GM12878 (cell line): ENCODE measurements around the gene ATF4. TPM values are rescaled to one million over a fixed set of nuclear protein-coding genes. Genes with fewer than 3 reads are reported as not detected.

Source experiments
- ATAC-seq: fragments of 200-7000 bp; cut with Tn5 transposase; 3 replicates; pipeline ENCODE4 v1.9.1; 2020; ENCODE audit warnings: mild to moderate bottlenecking, moderate library complexity
- BruUV-seq: library from RNA; stranded (reverse); fragments of 400-500 nt; replicated peaks from 2 replicates; lab custom pipeline; 2021; lab: Mats Ljungman, UMichigan
- CTCF ChIA-PET: fragments of 300-600 bp; sonication (Branson Sonifier 250); formaldehyde crosslinking; extraction: SDS; loops from one replicate; lab custom pipeline; 2021; ENCODE audit warnings: inconsistent platforms; lab: Yijun Ruan, JAX
- POLR2A ChIA-PET: fragments of 350-600 bp; formaldehyde crosslinking; extraction: SDS; loops from one replicate; lab custom pipeline; 2021; ENCODE audit warnings: inconsistent platforms; lab: Charles Lee
- RAD21 ChIA-PET: fragments of 300-600 bp; sonication (Branson Sonifier 250); formaldehyde crosslinking; loops from one replicate; lab custom pipeline; 2023; ENCODE audit warnings: antibody characterized with exemption; ENCODE audit not compliant: unreplicated experiment; lab: Charles Lee
- SMC1A ChIA-PET: fragments of 300-600 bp; sonication (Branson Sonifier 250); formaldehyde crosslinking; loops from one replicate; lab custom pipeline; 2023; ENCODE audit not compliant: unreplicated experiment, uncharacterized antibody; lab: Charles Lee
- DNase-seq: peaks from one replicate; pipeline ENCODE4 v3.0.0-alpha.2; 2011; ENCODE audit warnings: low read depth, low spot score
- FAIRE-seq: peaks from 3 replicates; lab custom pipeline; 2011; peaks lifted over from hg19 to GRCh38; lab: Jason Lieb, UNC
- H2AFZ ChIP-seq: 2 replicates; pipeline ENCODE4 v1.6.0; 2011; ENCODE audit warnings: low read depth, low read length, control low read depth; ENCODE audit not compliant: control insufficient read depth
- H3K27ac ChIP-seq: 2 replicates; pipeline ENCODE4 v1.5.1; 2011; ENCODE audit warnings: control low read depth; ENCODE audit not compliant: control insufficient read depth, insufficient read depth
- H3K27me3 ChIP-seq, 2 experiments: replicated peaks in 1 of 2; 2 replicates each; pipeline versions ENCODE4 v1.6.0 to v1.6.1; 2011; ENCODE audit warnings: low read length in 1 of 2; ENCODE audit not compliant: control insufficient read depth in 2 of 2, insufficient read depth in 2 of 2
- H3K36me3 ChIP-seq, 2 experiments: 2 replicates each; pipeline ENCODE4 v1.5.1; 2011; ENCODE audit warnings: low read length in 1 of 2; ENCODE audit not compliant: control insufficient read depth in 2 of 2, insufficient read depth in 2 of 2
- H3K4me1 ChIP-seq: 2 replicates; pipeline ENCODE4 v1.6.1; 2011; ENCODE audit warnings: mild to moderate bottlenecking, low read length, moderate library complexity, mixed read lengths; ENCODE audit not compliant: control insufficient read depth, insufficient read depth
- H3K4me2 ChIP-seq: 2 replicates; pipeline ENCODE4 v1.6.0; 2011; ENCODE audit warnings: control low read depth; ENCODE audit not compliant: control insufficient read depth, insufficient read depth
- H3K4me3 ChIP-seq: fragments of 200-600 bp; sonication (generic); 2 replicates; pipeline ENCODE4 v1.5.1; 2016
- H3K79me2 ChIP-seq: 2 replicates; pipeline ENCODE4 v1.6.0; 2011; ENCODE audit warnings: low read length; ENCODE audit not compliant: control insufficient read depth, insufficient read depth
- H3K9ac ChIP-seq: 2 replicates; pipeline ENCODE4 v1.8.0; 2011; ENCODE audit warnings: low read length, control low read depth, mixed read lengths; ENCODE audit not compliant: control insufficient read depth, insufficient read depth
- H3K9me3 ChIP-seq: replicated peaks from 3 replicates; pipeline ENCODE4 v1.5.1; 2011; ENCODE audit warnings: mild to moderate bottlenecking, low read length; ENCODE audit not compliant: control insufficient read depth, insufficient read depth
- H4K20me1 ChIP-seq: 2 replicates; pipeline ENCODE4 v1.6.0; 2011; ENCODE audit not compliant: control insufficient read depth, insufficient read depth
- BHLHE40 ChIP-seq, 2 experiments: fragments of 450-650 bp in 1 of 2; IDR thresholded peaks; 2 replicates each; pipeline ENCODE4 v1.6.1; 2011 to 2017; ENCODE audit warnings: low read depth in 2 of 2, borderline replicate concordance in 1 of 2, improper control_type of control experiment in 1 of 2, low read length in 1 of 2, mild to moderate bottlenecking in 1 of 2
- CREM ChIP-seq: IDR thresholded peaks from 2 replicates; pipeline ENCODE4 v1.6.1; 2014; ENCODE audit warnings: antibody characterized with exemption, low read depth
- HDAC2 ChIP-seq: fragments of 200-600 bp; sonication (generic); IDR thresholded peaks from 2 replicates; pipeline ENCODE4 v1.6.1; 2017
- IKZF1 ChIP-seq: fragments of 450-650 bp; conservative IDR thresholded peaks from 2 replicates; pipeline ENCODE4 v1.6.1; 2017; ENCODE audit warnings: antibody characterized with exemption, mild to moderate bottlenecking
- MYB ChIP-seq: fragments of 150-350 bp; IDR thresholded peaks from 2 replicates; pipeline ENCODE4 v1.6.1; 2014; ENCODE audit warnings: mild to moderate bottlenecking, low read depth, low read length, borderline replicate concordance
- PAX5 ChIP-seq: IDR thresholded peaks from 2 replicates; pipeline ENCODE4 v1.6.1; 2011; ENCODE audit warnings: low read depth, low read length, borderline replicate concordance
- SMAD1 ChIP-seq: fragments of 450-650 bp; IDR thresholded peaks from 2 replicates; pipeline ENCODE4 v1.6.1; 2018; ENCODE audit warnings: mild to moderate bottlenecking, low read depth; ENCODE audit not compliant: partially characterized antibody
- SPI1 ChIP-seq: IDR thresholded peaks from 2 replicates; pipeline ENCODE4 v1.6.1; 2011; ENCODE audit warnings: low read depth, mild to moderate bottlenecking, low read length, moderate library complexity, borderline replicate concordance; ENCODE audit not compliant: insufficient read depth
- SREBF1 ChIP-seq: IDR thresholded peaks from 2 replicates; pipeline ENCODE4 v1.6.1; 2012; ENCODE audit warnings: mild to moderate bottlenecking, low read length
- SRF ChIP-seq, 2 experiments: IDR thresholded peaks; 2 replicates each; pipeline ENCODE4 v1.6.1; 2011; ENCODE audit warnings: low read depth in 2 of 2, low read length in 2 of 2, mild to moderate bottlenecking in 1 of 2, moderate library complexity in 1 of 2
- YBX1 ChIP-seq: fragments of 450-650 bp; IDR thresholded peaks from 2 replicates; pipeline ENCODE4 v1.6.1; 2016; ENCODE audit warnings: antibody characterized with exemption
- WGBS: methylation state at CpG from one replicate; pipeline ENCODE4 v1.1.6; 2016; ENCODE audit warnings: low lambda C conversion rate; ENCODE audit not compliant: insufficient replicate concordance, insufficient coverage; ENCODE audit errors: missing lambda C conversion rate; 5-methylcytosine and 5-hydroxymethylcytosine counted together
- in situ Hi-C: fragments of 300-500 bp; cut with MboI; formaldehyde crosslinking; loops from 9 replicates; pipeline ENCODE4 v1.14.3; 2018; ENCODE audit warnings: mixed read lengths
- intact Hi-C: fragments of 100-400 bp; cut with micrococcal nuclease; formaldehyde crosslinking; loops from one replicate; pipeline ENCODE4 v1.14.2; 2022; ENCODE audit not compliant: unreplicated experiment
- polyA plus RNA-seq, 11 experiments: library from polyadenylated mRNA; depleted of rRNA in 4 of 11; unstranded in 6 of 11; stranded (reverse) in 5 of 11; fragments of >200 nt; fragmentation: Nextera tagmentation in 4 of 11; fragmentation: Illumina TruSeq in 1 of 11; extraction: Ambion mirVana in 4 of 11; extraction: Trizol in 1 of 11; gene quantifications; 1 replicate in 1 of 11; 2 replicates in 10 of 11; pipeline versions ENCODE4 v1.2.1 to v1.2.3, GENCODE V29; 2011 to 2016; ENCODE audit warnings: inconsistent platforms in 2 of 11, missing spikeins in 2 of 11, low read depth in 1 of 11
- total RNA-seq, 4 experiments: library from RNA; depleted of rRNA in 3 of 4; stranded (reverse); fragments of >200 nt in 3 of 4; fragmentation: Illumina TruSeq in 1 of 4; extraction: Trizol in 1 of 4; gene quantifications; 2 replicates each; pipeline versions ENCODE4 v1.2.1 to v1.2.3, GENCODE V29; 2013 to 2021
- TF ChIP-seq, protein P1 (sequence below): IDR thresholded peaks from 2 replicates; pipeline ENCODE4 v1.6.1; 2011; ENCODE audit warnings: low read depth, low read length, improper control_type of control experiment, borderline replicate concordance
- TF ChIP-seq, protein P2 (sequence below): fragments of 450-650 bp; IDR thresholded peaks from 2 replicates; pipeline ENCODE4 v1.6.1; 2017; ENCODE audit warnings: mild to moderate bottlenecking, moderate library complexity
- TF ChIP-seq, protein P3 (sequence below): IDR thresholded peaks from 2 replicates; pipeline ENCODE4 v1.6.1; 2011; ENCODE audit warnings: borderline replicate concordance, low read depth, mild to moderate bottlenecking, moderate library complexity, mixed read lengths, low read length; ENCODE audit not compliant: insufficient read depth; ENCODE audit errors: extremely low read length
- TF ChIP-seq, protein P4 (sequence below): IDR thresholded peaks from 2 replicates; pipeline ENCODE4 v1.6.1; 2012; ENCODE audit warnings: low read depth, low read length, improper control_type of control experiment

ATF4 gene
- total and polyA plus RNA-seq, 10 of the 15 experiments (the other 5 are each of a cell fraction or from before 2014, with no cell fraction given) = 88.3 to 605 (median 320) TPM

DNA sequence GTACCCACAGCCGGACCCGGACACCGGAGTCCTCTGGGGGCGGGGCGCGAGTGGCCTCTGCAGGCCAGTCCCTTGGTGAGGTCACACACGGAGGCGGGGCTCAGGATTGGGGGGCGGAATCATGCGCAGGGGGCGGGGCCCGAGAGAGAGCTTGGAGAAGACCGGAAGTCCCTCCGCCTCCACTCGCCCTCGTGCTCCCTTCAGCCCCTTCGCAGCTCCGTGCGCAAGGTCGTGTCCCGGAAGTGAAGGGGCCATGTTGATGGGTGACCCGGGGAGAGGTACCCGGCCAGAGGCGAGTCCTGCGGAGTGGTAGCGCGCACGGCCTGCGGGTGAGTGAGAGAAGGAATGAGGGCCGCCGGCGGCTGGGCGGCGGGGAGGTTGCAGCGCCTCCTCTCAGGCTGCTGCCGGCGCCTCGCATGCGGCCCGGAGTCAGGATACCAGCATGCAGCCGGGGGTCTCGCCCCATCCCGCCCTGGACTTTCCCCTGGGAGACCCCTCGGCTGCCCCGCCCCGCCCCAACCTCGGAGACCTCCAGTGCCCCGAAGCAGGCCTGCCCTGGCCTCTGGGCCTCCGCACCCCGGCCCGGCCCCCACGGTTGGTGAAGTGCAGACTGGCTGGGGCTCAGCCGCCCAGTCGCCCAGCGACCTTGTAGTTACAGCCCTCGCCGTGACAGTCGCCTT, 18.1 kb upstream of the ATF4 start, which contains the start of gene MIEF1:
Gene MIEF1, plus strand, starts transcription at position 182 of the 680 bp plus-strand sequence. CDS start 9,005 bp downstream, outside the sequence.
- no TSS peak for BruUV-seq
- H3K4me3 ChIP-seq = peak within 1 kb of the TSS; percentile 95
- H2AFZ ChIP-seq = peak within 1 kb of the TSS; percentile 92
- H3K9ac ChIP-seq = peak within 1 kb of the TSS; percentile 89
- RAD21 ChIA-PET = interaction anchor here (0.6 to 2.8 kb wide), 16 partner anchors 8 to 535 kb away, joined by 3 to 22 read pairs (median 4); partner anchors contain the start of genes ATF4 and TAB1
- in situ Hi-C loops = loop anchor here (25.0 kb wide), 1 partner anchor 340 kb away; the partner anchor contains the start of gene CBX7
- SMC1A ChIA-PET = interaction anchor here (0.9 to 1.9 kb wide), 10 partner anchors 9 to 103 kb away, joined by 3 to 9 read pairs (median 4); partner anchors contain the start of genes ATF4 and TAB1
- CTCF ChIA-PET = interaction anchor here (0.7 to 15.7 kb wide), 13 partner anchors 9 to 534 kb away, joined by 3 to 372 read pairs (median 7); partner anchors contain the start of genes ATF4, RPS19BP1 and TAB1
- no peaks in the 10 kb centered on the region for H3K27me3 ChIP-seq
- H3K9me3 ChIP-seq = no peaks in the 10 kb centered on the region
- 0 out of 2 replicates have a peak, but pooled peaks cover 5% of the 10 kb centered on the region for H3K4me1 ChIP-seq
- DNase-seq (peak; percentile 87), FAIRE-seq (peak; percentile 92), ATAC-seq (peak; percentile 99)
- intact Hi-C loops = loop anchor here (2.0 kb wide), 2 partner anchors 19 to 31 kb away; partner anchors contain the start of genes ATF4 and RPS19BP1
- H3K36me3 ChIP-seq = peaks cover 13 to 27% of the 10 kb centered on the region in 2 experiments
- under 1% methylated on average over 33 of the region's 58 CpGs for WGBS
- peak within 1 kb of the TSS; percentile 73 for H3K27ac ChIP-seq
- peak within 1 kb of the TSS; percentile 32 for H3K4me2 ChIP-seq
- H4K20me1 ChIP-seq = no peaks in the 10 kb centered on the region
- peaks cover 47% of the 10 kb centered on the region for H3K79me2 ChIP-seq
- POLR2A ChIA-PET = interaction anchor here (0.6 to 2.0 kb wide), 14 partner anchors 13 to 542 kb away, joined by 3 to 9 read pairs (median 4); partner anchors contain the start of gene ATF4
- TF ChIP-seq, protein P1, sequence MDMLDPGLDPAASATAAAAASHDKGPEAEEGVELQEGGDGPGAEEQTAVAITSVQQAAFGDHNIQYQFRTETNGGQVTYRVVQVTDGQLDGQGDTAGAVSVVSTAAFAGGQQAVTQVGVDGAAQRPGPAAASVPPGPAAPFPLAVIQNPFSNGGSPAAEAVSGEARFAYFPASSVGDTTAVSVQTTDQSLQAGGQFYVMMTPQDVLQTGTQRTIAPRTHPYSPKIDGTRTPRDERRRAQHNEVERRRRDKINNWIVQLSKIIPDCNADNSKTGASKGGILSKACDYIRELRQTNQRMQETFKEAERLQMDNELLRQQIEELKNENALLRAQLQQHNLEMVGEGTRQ = peak; percentile 46; the same call in 1 of the 2 replicates
- TF ChIP-seq IKZF1 (peak; percentile 59), SREBF1 (0 out of 2 replicates have a peak, but pooled peaks have one; percentile 44), YBX1 (no peak), SPI1 (0 out of 2 replicates have a peak, but pooled peaks have one; percentile 20), CREM (peak; percentile 70; the same call in 1 of the 2 replicates), PAX5 (peak; percentile 66; the same call in 1 of the 2 replicates), SRF (IDR thresholded peaks at IDR 0.05; ENCODE audit: low read depth in 2 of 2, low read length in 2 of 2) (0 out of 4 replicates have a peak, but pooled peaks of 1 of the 2 experiments have one; percentile 39), BHLHE40 (IDR thresholded peaks at IDR 0.05; ENCODE audit: borderline replicate concordance in 1 of 2, low read depth in 2 of 2, low read length in 1 of 2) (peak; percentile 37 to 80; a peak in 3 of 4 replicates), HDAC2 (no peak), MYB (no peak), SMAD1 (no peak)
- TF ChIP-seq, protein P2, sequence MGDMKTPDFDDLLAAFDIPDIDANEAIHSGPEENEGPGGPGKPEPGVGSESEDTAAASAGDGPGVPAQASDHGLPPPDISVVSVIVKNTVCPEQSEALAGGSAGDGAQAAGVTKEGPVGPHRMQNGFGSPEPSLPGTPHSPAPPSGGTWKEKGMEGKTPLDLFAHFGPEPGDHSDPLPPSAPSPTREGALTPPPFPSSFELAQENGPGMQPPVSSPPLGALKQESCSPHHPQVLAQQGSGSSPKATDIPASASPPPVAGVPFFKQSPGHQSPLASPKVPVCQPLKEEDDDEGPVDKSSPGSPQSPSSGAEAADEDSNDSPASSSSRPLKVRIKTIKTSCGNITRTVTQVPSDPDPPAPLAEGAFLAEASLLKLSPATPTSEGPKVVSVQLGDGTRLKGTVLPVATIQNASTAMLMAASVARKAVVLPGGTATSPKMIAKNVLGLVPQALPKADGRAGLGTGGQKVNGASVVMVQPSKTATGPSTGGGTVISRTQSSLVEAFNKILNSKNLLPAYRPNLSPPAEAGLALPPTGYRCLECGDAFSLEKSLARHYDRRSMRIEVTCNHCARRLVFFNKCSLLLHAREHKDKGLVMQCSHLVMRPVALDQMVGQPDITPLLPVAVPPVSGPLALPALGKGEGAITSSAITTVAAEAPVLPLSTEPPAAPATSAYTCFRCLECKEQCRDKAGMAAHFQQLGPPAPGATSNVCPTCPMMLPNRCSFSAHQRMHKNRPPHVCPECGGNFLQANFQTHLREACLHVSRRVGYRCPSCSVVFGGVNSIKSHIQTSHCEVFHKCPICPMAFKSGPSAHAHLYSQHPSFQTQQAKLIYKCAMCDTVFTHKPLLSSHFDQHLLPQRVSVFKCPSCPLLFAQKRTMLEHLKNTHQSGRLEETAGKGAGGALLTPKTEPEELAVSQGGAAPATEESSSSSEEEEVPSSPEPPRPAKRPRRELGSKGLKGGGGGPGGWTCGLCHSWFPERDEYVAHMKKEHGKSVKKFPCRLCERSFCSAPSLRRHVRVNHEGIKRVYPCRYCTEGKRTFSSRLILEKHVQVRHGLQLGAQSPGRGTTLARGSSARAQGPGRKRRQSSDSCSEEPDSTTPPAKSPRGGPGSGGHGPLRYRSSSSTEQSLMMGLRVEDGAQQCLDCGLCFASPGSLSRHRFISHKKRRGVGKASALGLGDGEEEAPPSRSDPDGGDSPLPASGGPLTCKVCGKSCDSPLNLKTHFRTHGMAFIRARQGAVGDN = peak; percentile 81
- TF ChIP-seq, protein P3, sequence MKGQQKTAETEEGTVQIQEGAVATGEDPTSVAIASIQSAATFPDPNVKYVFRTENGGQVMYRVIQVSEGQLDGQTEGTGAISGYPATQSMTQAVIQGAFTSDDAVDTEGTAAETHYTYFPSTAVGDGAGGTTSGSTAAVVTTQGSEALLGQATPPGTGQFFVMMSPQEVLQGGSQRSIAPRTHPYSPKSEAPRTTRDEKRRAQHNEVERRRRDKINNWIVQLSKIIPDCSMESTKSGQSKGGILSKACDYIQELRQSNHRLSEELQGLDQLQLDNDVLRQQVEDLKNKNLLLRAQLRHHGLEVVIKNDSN = peak; percentile 68
- TF ChIP-seq, protein P4, sequence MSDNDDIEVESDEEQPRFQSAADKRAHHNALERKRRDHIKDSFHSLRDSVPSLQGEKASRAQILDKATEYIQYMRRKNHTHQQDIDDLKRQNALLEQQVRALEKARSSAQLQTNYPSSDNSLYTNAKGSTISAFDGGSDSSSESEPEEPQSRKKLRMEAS = peak; percentile 95
